ENCODE data around the gene EXOC6B. TPM values are rescaled to one million over a fixed set of nuclear protein-coding genes. Genes with fewer than 3 reads are reported as not detected.

The EXOC6B gene
- total RNA-seq, 1 experiment from 2014 or later: 34.3 TPM

DNA sequence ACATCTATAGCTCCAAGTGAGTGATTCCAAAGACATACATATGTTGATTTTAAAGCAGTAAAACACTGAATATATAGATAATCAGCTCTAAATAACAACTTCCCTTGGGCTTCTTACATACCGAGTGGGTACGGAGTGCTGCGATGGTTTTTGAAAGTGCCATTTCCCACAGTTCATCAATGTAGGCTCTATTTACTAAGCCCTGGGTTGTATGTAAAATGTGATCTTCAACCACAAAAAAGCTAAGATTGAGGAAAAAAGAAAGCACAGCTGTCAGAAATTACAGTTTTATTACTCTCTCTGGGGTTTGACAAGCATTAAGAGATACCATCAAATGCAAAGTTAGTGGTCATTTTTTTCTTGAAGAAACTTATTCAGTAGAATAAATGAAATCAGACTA, 312.8 kb downstream of the EXOC6B start:
- no peaks in the 10 kb centered on the region for H3K4me1 ChIP-seq (replicated peaks; ENCODE audit: insufficient read depth)
- H3K27ac ChIP-seq: no peak overlapping the region
- ChIA-PET POLR2A (ENCODE audit: unreplicated experiment) (interaction anchor here (0.5 kb wide), 1 partner anchor 1672 kb away, joined by 14 read pairs; no protein-coding TSS in a partner anchor), CTCF (no interaction called here)
- no peaks in the 10 kb centered on the region for H3K79me2 ChIP-seq (ENCODE audit: low read depth)
- no peak for TF ChIP-seq EZH2 (IDR thresholded peaks at IDR 0.05; ENCODE audit: low read depth)
- TF ChIP-seq, protein P1, sequence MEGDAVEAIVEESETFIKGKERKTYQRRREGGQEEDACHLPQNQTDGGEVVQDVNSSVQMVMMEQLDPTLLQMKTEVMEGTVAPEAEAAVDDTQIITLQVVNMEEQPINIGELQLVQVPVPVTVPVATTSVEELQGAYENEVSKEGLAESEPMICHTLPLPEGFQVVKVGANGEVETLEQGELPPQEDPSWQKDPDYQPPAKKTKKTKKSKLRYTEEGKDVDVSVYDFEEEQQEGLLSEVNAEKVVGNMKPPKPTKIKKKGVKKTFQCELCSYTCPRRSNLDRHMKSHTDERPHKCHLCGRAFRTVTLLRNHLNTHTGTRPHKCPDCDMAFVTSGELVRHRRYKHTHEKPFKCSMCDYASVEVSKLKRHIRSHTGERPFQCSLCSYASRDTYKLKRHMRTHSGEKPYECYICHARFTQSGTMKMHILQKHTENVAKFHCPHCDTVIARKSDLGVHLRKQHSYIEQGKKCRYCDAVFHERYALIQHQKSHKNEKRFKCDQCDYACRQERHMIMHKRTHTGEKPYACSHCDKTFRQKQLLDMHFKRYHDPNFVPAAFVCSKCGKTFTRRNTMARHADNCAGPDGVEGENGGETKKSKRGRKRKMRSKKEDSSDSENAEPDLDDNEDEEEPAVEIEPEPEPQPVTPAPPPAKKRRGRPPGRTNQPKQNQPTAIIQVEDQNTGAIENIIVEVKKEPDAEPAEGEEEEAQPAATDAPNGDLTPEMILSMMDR (conservative IDR thresholded peaks at IDR 0.05): no peak
- BruUV-seq (replicated peaks): no TSS peak
- no peaks in the 10 kb centered on the region for H3K36me3 ChIP-seq (ENCODE audit: low read depth)
- DNase-seq: no peak
- H2AFZ ChIP-seq: no peak overlapping the region
- no peaks in the 10 kb centered on the region for H4K20me1 ChIP-seq (ENCODE audit: insufficient read depth)
- H3K9me2 ChIP-seq (ENCODE audit: insufficient read depth): no peaks in the 10 kb centered on the region; the same call in 1 of the 2 replicates
- H3K27me3 ChIP-seq (ENCODE audit: insufficient read depth, low read depth): no peaks in the 10 kb centered on the region
- no peak overlapping the region for H3K4me3 ChIP-seq
- H3F3A ChIP-seq (ENCODE audit: insufficient read depth, low read depth): no peaks in the 10 kb centered on the region; the same call in 1 of the 2 replicates
- no peak overlapping the region for H3K4me2 ChIP-seq
- no peaks in the 10 kb centered on the region for H3K9me3 ChIP-seq (ENCODE audit: insufficient read depth, low read depth)
- intact Hi-C loops (cut with micrococcal nuclease; ENCODE audit: unreplicated experiment): no loop called here

DNA sequence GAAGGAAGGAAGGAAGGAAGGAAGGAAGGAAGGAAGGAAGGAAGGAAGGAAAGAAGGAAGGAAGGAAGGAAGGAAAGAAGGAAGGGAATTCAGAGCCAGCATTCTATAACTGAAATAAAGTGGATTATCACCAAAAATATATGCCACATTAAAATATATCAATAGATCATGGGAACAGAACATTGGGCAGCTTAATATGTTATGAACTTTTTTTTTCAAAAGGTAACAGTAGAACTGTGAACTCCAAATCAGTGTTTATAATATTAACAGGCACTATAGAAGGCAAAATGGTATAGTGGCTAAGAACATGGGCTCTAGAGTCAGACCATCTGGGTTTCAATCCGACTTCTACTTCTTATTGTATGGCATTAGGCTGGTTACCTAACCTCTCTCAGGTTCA, 313.5 kb downstream of the EXOC6B start:
- TF ChIP-seq, protein P1 (conservative IDR thresholded peaks at IDR 0.05): no peak
- no peak for TF ChIP-seq EZH2 (IDR thresholded peaks at IDR 0.05; ENCODE audit: low read depth)
- ChIA-PET CTCF (no interaction called here), POLR2A (ENCODE audit: unreplicated experiment) (interaction anchor here (0.5 kb wide), 1 partner anchor 1672 kb away, joined by 14 read pairs; no protein-coding TSS in a partner anchor)
- Histone ChIP-seq H3K79me2 (ENCODE audit: low read depth) (no peaks in the 10 kb centered on the region), H3K27ac (no peak overlapping the region), H2AFZ (no peak overlapping the region), H3K4me2 (no peak overlapping the region), H3K9me3 (ENCODE audit: insufficient read depth, low read depth) (no peaks in the 10 kb centered on the region), H3K4me1 (replicated peaks; ENCODE audit: insufficient read depth) (no peaks in the 10 kb centered on the region), H3K9me2 (ENCODE audit: insufficient read depth) (no peaks in the 10 kb centered on the region; the same call in 1 of the 2 replicates), H3K36me3 (ENCODE audit: low read depth) (no peaks in the 10 kb centered on the region), H3F3A (ENCODE audit: insufficient read depth, low read depth) (no peaks in the 10 kb centered on the region; the same call in 1 of the 2 replicates), H3K4me3 (no peak overlapping the region), H3K27me3 (ENCODE audit: insufficient read depth, low read depth) (no peaks in the 10 kb centered on the region), H4K20me1 (ENCODE audit: insufficient read depth) (no peaks in the 10 kb centered on the region)
- BruUV-seq (replicated peaks): no TSS peak
- DNase-seq: no peak
- intact Hi-C loops (cut with micrococcal nuclease; ENCODE audit: unreplicated experiment): no loop called here

DNA sequence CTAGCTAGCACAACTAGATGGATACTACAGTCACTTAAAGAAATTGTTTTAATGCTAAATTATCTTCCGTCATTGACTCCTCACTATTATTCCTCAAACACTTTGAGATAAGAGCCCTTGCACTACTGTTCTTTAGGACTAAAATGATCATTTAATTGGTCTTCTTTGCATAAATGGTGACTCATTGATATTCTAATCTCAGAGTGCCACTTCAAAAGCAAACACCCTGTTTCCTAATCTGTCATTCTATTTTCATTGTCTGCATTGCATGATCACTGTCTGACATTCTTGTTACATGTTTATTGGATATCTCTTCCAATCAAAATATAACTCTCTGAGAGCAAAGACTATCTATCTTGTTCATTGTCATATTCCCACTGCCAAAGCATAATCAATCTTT, 313.9 kb downstream of the EXOC6B start:
- Histone ChIP-seq H3K9me2 (ENCODE audit: insufficient read depth) (no peaks in the 10 kb centered on the region; the same call in 1 of the 2 replicates), H4K20me1 (ENCODE audit: insufficient read depth) (no peaks in the 10 kb centered on the region), H2AFZ (no peak overlapping the region), H3K4me1 (replicated peaks; ENCODE audit: insufficient read depth) (no peaks in the 10 kb centered on the region), H3K4me2 (no peak overlapping the region), H3K27ac (no peak overlapping the region), H3K9me3 (ENCODE audit: insufficient read depth, low read depth) (no peaks in the 10 kb centered on the region), H3K4me3 (no peak overlapping the region), H3F3A (ENCODE audit: insufficient read depth, low read depth) (no peaks in the 10 kb centered on the region; the same call in 1 of the 2 replicates), H3K79me2 (ENCODE audit: low read depth) (no peaks in the 10 kb centered on the region), H3K27me3 (ENCODE audit: insufficient read depth, low read depth) (no peaks in the 10 kb centered on the region), H3K36me3 (ENCODE audit: low read depth) (no peaks in the 10 kb centered on the region)
- intact Hi-C loops (cut with micrococcal nuclease; ENCODE audit: unreplicated experiment): no loop called here
- TF ChIP-seq, protein P1 (conservative IDR thresholded peaks at IDR 0.05): no peak
- no peak for TF ChIP-seq EZH2 (IDR thresholded peaks at IDR 0.05; ENCODE audit: low read depth)
- CTCF ChIA-PET: no interaction called here
- POLR2A ChIA-PET (ENCODE audit: unreplicated experiment): no interaction called here
- no peak for DNase-seq
- no TSS peak for BruUV-seq (replicated peaks)
